ENCODE measurements around the gene CUL1. TPM values are rescaled to one million over a fixed set of nuclear protein-coding genes. Genes with fewer than 3 reads are reported as not detected.

The CUL1 gene
- polyA plus RNA-seq, 6 donors from 2014 or later: 41.3 to 58.9 (median 46.3) TPM

GRCh38 chr7:148729984-148730733 lies 31.5 kb downstream of the CUL1 start:
- no peak overlapping the region for H3K4me3 Mint-ChIP-seq
- peaks cover 22 to 28% of the 10 kb centered on the region in 2 donors for H3K36me3 Mint-ChIP-seq
- peaks cover 31 to 41% (median 38%) of the 10 kb centered on the region in 3 donors for H3K4me1 Mint-ChIP-seq
- DNase-seq: no peak
- no peak for ATAC-seq (ENCODE audit: low read depth in 2 of 2)
- H3K27me3 Mint-ChIP-seq: no peaks in the 10 kb centered on the region
- H3K27ac Mint-ChIP-seq: no peak overlapping the region
- no peaks in the 10 kb centered on the region for H3K9me3 Mint-ChIP-seq

- no peaks in the 10 kb centered on the region for H3K9me3 Mint-ChIP-seq
- H3K27me3 Mint-ChIP-seq: no peaks in the 10 kb centered on the region
- H3K27ac Mint-ChIP-seq: peak overlapping the region in 1 of 6 donors; percentile 11
- no peak overlapping the region for H3K4me3 Mint-ChIP-seq
- ATAC-seq (ENCODE audit: low read depth in 2 of 2) (no peak), DNase-seq (no peak)
- H3K4me1 Mint-ChIP-seq: peaks cover 16 to 24% (median 18%) of the 10 kb centered on the region in 3 donors
- peaks cover 26 to 38% of the 10 kb centered on the region in 2 donors for H3K36me3 Mint-ChIP-seq
Observed at GRCh38 chr7:148732862-148733261, 34.2 kb downstream of the CUL1 start.

GRCh38 chr7:148733496-148733895 lies 34.8 kb downstream of the CUL1 start:
- ATAC-seq (ENCODE audit: low read depth in 2 of 2): no peak
- H3K36me3 Mint-ChIP-seq: peaks cover 27 to 38% of the 10 kb centered on the region in 2 donors
- no peaks in the 10 kb centered on the region for H3K27me3 Mint-ChIP-seq
- peak overlapping the region in 1 of 6 donors; percentile 54 for H3K27ac Mint-ChIP-seq
- DNase-seq: no peak
- H3K4me3 Mint-ChIP-seq: no peak overlapping the region
- H3K4me1 Mint-ChIP-seq: peaks cover 9 to 18% (median 14%) of the 10 kb centered on the region in 3 donors
- H3K9me3 Mint-ChIP-seq: no peaks in the 10 kb centered on the region

- Mint-ChIP-seq H3K36me3 (peaks cover 38% of the 10 kb centered on the region in 2 donors), H3K27ac (no peak overlapping the region), H3K9me3 (no peaks in the 10 kb centered on the region), H3K4me1 (peaks cover 14 to 15% (median 14%) of the 10 kb centered on the region in 3 donors), H3K4me3 (no peak overlapping the region), H3K27me3 (no peaks in the 10 kb centered on the region)
- no peak for DNase-seq
- no peak for ATAC-seq (ENCODE audit: low read depth in 2 of 2)
Observed at GRCh38 chr7:148735141-148735540, 36.4 kb downstream of the CUL1 start.

GRCh38 chr7:148735967-148736366 lies 37.3 kb downstream of the CUL1 start:
- no peak overlapping the region for H3K4me3 Mint-ChIP-seq
- H3K36me3 Mint-ChIP-seq: peaks cover 36 to 45% of the 10 kb centered on the region in 2 donors
- ATAC-seq (ENCODE audit: low read depth in 2 of 2) (no peak), DNase-seq (no peak)
- peaks cover 14 to 19% (median 14%) of the 10 kb centered on the region in 3 donors for H3K4me1 Mint-ChIP-seq
- H3K9me3 Mint-ChIP-seq: no peaks in the 10 kb centered on the region
- peak overlapping the region in 1 of 6 donors; percentile 42 for H3K27ac Mint-ChIP-seq
- no peaks in the 10 kb centered on the region for H3K27me3 Mint-ChIP-seq

- no peak overlapping the region for H3K4me3 Mint-ChIP-seq
- peaks cover 37 to 39% of the 10 kb centered on the region in 2 donors for H3K36me3 Mint-ChIP-seq
- H3K4me1 Mint-ChIP-seq: peaks cover 5 to 17% (median 10%) of the 10 kb centered on the region in 3 donors
- DNase-seq: no peak
- peak overlapping the region in 2 of 6 donors; percentile 38 to 56 for H3K27ac Mint-ChIP-seq
- peaks cover 0 to 4% (median 3%) of the 10 kb centered on the region in 7 donors for H3K9me3 Mint-ChIP-seq
- H3K27me3 Mint-ChIP-seq: no peaks in the 10 kb centered on the region
- no peak for ATAC-seq (ENCODE audit: low read depth in 2 of 2)
Observed at GRCh38 chr7:148738737-148739535, 40.2 kb downstream of the CUL1 start.

GRCh38 chr7:148746135-148746534 lies 47.4 kb downstream of the CUL1 start:
- no peak for ATAC-seq (ENCODE audit: low read depth in 2 of 2)
- peaks cover 11 to 15% (median 11%) of the 10 kb centered on the region in 3 donors for H3K4me1 Mint-ChIP-seq
- peaks cover 10 to 18% of the 10 kb centered on the region in 2 donors for H3K36me3 Mint-ChIP-seq
- DNase-seq: no peak
- peak overlapping the region in 1 of 6 donors; percentile 5 for H3K27ac Mint-ChIP-seq
- H3K4me3 Mint-ChIP-seq: no peak overlapping the region
- H3K27me3 Mint-ChIP-seq: no peaks in the 10 kb centered on the region
- H3K9me3 Mint-ChIP-seq: peaks cover 0 to 6% (median 3%) of the 10 kb centered on the region in 7 donors

GRCh38 chr7:148747274-148747673 lies 48.6 kb downstream of the CUL1 start:
- Mint-ChIP-seq H3K4me1 (peaks cover 6 to 15% (median 7%) of the 10 kb centered on the region in 3 donors), H3K9me3 (peaks cover 0 to 3% (median under 1%) of the 10 kb centered on the region in 7 donors), H3K27ac (peak overlapping the region in 1 of 6 donors; percentile 54), H3K36me3 (peaks cover 4 to 12% of the 10 kb centered on the region in 2 donors), H3K4me3 (no peak overlapping the region), H3K27me3 (no peaks in the 10 kb centered on the region)
- no peak for DNase-seq
- ATAC-seq (ENCODE audit: low read depth in 2 of 2): no peak

GRCh38 chr7:148750442-148751355 lies 52.0 kb downstream of the CUL1 start:
- DNase-seq (no peak), ATAC-seq (ENCODE audit: low read depth in 2 of 2) (no peak)
- H3K4me1 Mint-ChIP-seq: peaks cover 0 to 4% (median 4%) of the 10 kb centered on the region in 3 donors
- H3K36me3 Mint-ChIP-seq: peaks cover 0 to 5% of the 10 kb centered on the region in 2 donors
- H3K27ac Mint-ChIP-seq: peak overlapping the region in 1 of 6 donors; percentile 21
- H3K4me3 Mint-ChIP-seq: no peak overlapping the region
- peaks cover 0 to 3% (median 0%) of the 10 kb centered on the region in 7 donors for H3K9me3 Mint-ChIP-seq
- no peaks in the 10 kb centered on the region for H3K27me3 Mint-ChIP-seq

GRCh38 chr7:148753224-148753623 lies 54.5 kb downstream of the CUL1 start:
- no peak overlapping the region for H3K4me3 Mint-ChIP-seq
- H3K27ac Mint-ChIP-seq: peak overlapping the region in 1 of 6 donors; percentile 16
- H3K36me3 Mint-ChIP-seq: peaks cover 0 to 10% of the 10 kb centered on the region in 2 donors
- H3K27me3 Mint-ChIP-seq: no peaks in the 10 kb centered on the region
- H3K4me1 Mint-ChIP-seq: peaks cover 0 to 4% (median 4%) of the 10 kb centered on the region in 3 donors
- no peak for ATAC-seq (ENCODE audit: low read depth in 2 of 2)
- H3K9me3 Mint-ChIP-seq: peaks cover 0 to 3% (median 0%) of the 10 kb centered on the region in 7 donors
- no peak for DNase-seq

GRCh38 chr7:148754912-148755311 lies 56.2 kb downstream of the CUL1 start:
- H3K27me3 Mint-ChIP-seq: no peaks in the 10 kb centered on the region
- peaks cover 0 to 10% of the 10 kb centered on the region in 2 donors for H3K36me3 Mint-ChIP-seq
- peaks cover 0 to 4% (median 4%) of the 10 kb centered on the region in 3 donors for H3K4me1 Mint-ChIP-seq
- ATAC-seq (ENCODE audit: low read depth in 2 of 2): no peak
- H3K9me3 Mint-ChIP-seq: peaks cover 0 to under 1% (median 0%) of the 10 kb centered on the region in 7 donors
- no peak overlapping the region for H3K4me3 Mint-ChIP-seq
- peak overlapping the region in 1 of 6 donors; percentile 56 for H3K27ac Mint-ChIP-seq
- DNase-seq: no peak

GRCh38 chr7:148761499-148762278 lies 63.0 kb downstream of the CUL1 start:
- H3K4me1 Mint-ChIP-seq: no peaks in the 10 kb centered on the region
- no peak for DNase-seq
- no peak for ATAC-seq (ENCODE audit: low read depth in 2 of 2)
- H3K27me3 Mint-ChIP-seq: no peaks in the 10 kb centered on the region
- peak overlapping the region in 1 of 6 donors; percentile 54 for H3K27ac Mint-ChIP-seq
- H3K36me3 Mint-ChIP-seq: peaks cover 0 to 9% of the 10 kb centered on the region in 2 donors
- H3K9me3 Mint-ChIP-seq: no peaks in the 10 kb centered on the region
- H3K4me3 Mint-ChIP-seq: peak overlapping the region in 1 of 8 donors; percentile 4

Measured in naive B cell (primary cell).